CD4-positive, alpha-beta T cell treated with Interleukin-15 for 1 hour (primary cell): Measurements from ENCODE around the gene RNF220.

ENCODE experiments used
- DNase-seq: peaks from one replicate; pipeline ENCODE4 v3.0.0-alpha.2; 2020

RNF220 gene

DNA sequence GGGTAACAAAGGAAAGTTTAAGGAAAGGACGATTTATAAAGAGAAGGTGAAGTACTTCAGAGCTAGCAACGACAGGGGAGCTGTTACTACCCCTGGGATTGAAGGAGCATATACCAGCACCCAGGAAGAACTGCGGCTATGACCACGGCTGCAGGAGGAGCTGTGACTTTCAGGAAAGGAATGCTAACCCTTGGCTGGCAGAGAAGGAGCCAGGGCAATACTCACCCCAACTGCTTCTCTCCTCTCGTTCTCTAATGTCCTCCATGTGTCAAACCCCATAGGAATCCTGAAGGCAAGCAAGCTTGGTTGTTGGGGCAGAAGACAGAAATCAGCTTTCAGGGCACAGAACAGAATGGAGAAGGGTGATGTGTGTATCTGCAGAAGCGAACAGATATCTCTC lies 148.7 kb downstream of the RNF220 start:
- no peak for DNase-seq

DNA sequence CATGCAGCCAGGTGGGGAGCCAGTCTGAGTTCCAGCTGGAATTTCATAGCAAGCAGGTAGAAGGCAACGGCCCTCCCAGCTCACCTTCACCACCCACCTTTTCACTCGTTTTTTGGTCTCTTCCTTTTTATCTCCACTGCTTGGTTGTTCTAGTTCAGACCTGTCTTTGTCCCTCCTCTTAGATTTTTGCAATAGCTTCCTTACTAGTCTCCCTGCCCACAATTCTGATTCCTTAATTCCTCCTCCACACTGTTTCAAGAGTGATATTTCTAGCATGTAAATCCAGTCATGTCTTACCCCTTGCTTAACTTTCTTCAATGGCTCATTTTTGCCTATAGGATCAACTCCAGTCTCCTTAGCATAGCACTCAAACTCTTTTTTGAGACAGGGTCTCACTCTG lies 149.7 kb downstream of the RNF220 start:
- DNase-seq, result no peak

DNA sequence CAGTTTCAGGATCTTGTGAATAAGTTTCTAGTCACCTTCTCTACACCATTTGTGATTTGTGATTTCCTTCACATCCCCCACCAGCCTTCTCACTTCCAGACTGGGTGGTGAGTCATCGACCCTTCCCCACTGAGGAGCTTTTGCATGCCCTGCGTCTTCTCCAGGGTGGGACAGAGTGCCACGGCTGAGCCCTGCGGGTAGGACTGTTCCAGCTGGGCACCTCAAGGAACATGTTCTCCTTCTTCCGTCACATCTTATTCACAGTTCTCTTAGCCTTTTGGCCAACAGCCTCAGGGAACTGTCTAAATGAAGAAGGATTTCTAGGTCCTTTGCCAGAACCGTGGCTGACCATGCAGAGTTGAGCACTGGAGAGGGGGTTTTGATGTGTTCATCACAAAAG lies 152.7 kb downstream of the RNF220 start:
- DNase-seq, result no peak

DNA sequence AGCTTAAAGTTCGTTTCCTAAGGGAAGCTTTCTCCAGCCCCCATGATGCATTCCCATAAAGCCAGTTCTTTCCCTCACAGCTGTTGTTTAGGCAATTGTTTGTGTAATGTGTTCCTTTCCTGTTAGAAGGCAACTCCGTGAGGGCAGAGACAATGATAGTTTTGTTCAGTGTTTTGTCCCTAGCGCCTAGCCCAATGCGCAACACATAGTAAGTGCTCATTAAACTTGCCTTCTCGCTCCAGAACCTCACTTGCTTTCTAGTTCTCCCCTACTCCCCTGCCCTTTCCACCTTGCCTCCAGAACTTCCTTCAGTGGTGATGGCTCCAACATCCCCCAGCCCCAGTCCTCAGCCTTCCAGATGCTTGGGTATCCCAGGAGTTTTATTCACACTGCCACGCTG lies 153.8 kb downstream of the RNF220 start:
- DNase-seq, result no peak

DNA sequence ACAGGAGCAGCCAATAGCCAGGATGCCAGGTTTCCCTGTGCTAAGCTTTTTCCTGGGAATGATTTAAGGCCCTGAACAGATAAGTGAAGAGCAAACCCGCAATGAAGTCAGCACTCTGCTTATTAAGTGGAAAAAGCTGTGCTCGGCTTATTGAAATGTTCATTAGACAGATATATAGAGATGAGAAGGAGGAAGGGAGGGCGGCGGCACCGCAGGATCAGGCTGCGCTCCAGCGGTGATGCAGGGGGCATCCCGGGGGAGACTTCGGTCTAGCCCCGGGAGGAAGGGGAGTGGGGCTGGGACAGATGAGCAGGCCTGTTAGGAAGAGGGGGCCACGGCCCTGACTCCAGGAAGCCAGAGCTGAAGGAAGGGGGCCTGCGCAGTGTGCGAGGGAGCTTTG lies 154.3 kb downstream of the RNF220 start:
- no peak for DNase-seq

DNA sequence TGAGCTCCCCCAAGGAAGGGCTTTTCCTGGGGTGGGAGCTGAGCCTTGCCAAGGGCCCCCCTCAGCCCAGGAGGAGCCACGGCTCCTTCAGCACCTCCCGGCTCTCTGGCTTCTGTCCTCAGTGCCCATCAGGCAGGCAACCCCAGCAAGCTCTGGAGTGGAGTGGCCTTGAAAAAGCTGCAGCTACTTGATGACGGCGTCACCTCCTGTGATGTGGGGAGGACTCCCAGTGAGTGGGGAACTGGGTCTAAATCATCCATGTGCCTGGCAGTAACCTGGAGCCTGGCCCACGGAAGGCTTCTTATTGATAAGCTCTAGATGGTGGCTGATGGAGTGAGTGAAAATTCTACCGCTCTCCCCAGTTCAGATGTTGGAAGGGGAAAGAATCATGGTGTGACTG lies 154.9 kb downstream of the RNF220 start:
- no peak for DNase-seq

DNA sequence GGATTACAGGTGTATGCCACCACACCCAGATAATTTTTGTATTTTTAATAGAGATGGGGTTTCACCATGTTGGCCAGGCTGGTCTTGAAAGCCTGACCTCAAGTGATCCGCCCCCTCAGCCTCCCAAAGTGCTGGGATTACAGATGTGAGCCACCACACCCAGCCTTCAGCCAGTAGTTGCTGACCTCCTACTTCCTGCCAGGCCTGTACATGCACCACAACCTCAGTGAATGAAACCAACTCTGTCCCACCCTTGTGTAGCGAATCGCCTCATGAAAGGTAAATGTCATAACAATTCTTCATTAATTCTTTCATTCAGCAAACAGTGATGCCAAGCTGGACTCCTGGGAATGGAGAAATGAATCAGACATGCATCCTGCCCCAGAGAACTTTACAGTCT lies 155.6 kb downstream of the RNF220 start:
- peak; percentile 28 for DNase-seq

DNA sequence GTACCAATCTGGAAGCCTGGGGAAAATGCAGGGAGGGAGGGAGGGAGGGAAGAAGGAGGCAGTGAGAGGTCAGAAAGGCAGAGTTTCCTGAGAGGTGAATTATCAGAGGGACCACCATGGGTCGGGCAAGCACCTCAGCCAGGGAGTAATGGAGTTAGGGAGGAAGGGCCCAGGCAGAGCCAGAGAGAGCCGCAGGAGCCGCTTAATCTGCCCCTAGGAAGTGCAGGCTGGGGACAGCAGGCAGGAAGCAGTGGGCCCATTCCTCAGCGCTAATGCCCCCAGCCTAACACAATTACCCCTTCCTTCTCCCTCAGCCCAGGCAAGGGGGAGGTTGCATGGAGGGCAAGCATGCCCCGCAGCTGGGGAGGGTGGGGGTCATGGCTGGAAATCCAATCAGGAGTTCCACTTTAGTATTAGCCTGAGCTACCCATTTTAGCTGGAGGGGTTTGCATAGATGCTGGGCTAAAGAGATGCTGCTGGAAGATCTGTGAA lies 160.2 kb downstream of the RNF220 start:
- DNase-seq, result no peak

DNA sequence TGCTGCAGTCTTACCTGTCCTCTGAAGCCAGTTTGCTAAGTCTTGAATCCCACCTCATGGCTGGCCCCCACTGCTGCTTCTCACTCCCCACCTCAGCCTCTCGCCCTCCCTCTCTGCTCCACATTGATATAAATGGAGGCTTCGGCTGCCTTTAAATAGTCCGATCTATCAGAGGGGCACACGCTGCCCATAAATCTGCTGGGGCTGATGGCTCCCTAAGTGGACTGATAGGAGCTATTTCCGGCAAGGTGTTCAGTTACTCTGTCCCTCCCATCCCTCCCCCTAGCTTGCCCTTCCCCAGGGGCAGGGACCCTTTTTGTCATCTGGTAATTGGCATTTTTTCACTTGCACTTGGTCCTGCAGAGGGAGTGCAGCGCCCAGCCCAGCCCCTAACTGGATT lies 160.8 kb downstream of the RNF220 start:
- no peak for DNase-seq

DNA sequence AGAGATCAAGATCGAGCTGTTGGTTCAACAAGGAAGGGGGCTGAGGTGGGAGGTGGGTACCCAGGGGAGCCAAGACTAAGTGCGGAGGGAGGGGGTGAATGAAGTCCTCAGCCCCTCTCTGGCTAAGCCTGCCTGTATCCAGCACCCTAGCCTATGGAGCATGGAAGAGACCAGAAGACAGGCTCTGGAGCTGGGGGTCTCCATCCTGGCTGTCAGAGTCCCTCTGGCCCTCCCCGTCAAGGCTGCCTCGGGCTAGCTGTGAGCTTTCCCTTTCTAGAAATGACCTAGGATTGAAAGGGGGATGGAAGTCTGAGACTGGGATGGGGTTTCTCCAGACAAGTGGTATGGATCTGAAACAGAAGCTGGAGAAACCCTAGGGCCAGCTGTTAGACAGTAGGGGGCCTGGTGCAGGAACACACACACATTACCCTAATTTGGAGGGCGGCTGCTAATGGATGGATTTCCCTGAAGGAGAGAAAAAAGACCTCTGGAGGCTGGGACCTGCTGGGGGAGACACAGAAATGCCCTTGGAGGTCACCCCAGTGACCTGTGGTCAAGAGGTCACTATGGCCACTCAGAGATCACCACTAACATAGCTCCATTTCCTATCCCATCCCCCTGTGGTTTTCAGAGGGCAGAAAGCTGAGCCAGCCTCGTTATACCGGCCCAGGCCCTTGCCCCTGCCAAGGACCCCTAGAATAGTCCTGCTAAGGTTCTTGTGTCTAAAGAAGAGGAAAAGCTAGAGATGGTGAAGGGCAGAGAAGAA lies 161.4 kb downstream of the RNF220 start:
- no peak for DNase-seq

DNA sequence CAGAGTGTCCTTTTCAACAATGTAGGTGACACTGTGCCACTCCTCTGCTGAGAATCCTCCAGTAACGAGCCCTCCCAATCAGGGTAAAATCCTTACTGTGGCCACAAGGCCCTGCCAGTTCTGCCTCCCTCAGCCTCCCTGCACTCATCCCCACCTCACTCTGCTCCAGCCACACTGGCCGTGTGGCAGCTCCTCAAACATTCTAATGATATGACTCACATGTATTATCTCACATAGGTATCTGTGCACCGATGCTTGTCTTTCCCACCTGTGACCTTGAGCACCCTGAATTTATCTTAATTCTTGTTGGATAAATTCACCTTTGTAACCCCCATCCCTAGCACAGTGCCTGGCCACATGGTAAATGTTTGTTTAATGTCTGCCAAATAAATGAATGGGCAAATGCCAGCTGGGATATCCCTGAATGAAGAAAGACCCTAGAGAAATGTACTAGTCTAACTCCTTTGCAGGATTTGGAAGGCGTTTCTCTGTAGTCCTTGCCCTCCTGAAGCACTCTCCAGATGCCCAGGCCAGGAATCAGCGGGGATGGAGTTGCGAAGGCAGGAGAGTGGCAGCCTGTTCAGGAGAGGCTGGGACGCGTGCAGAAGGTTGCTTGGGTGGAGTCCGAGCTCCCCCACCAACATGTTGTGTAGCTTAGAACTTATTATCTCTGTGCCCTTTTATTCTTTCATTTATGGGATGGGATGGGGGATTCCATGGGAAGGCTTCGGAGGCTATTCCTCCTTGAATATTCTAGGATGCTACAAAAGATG lies 163.3 kb downstream of the RNF220 start:
- no peak for DNase-seq

DNA sequence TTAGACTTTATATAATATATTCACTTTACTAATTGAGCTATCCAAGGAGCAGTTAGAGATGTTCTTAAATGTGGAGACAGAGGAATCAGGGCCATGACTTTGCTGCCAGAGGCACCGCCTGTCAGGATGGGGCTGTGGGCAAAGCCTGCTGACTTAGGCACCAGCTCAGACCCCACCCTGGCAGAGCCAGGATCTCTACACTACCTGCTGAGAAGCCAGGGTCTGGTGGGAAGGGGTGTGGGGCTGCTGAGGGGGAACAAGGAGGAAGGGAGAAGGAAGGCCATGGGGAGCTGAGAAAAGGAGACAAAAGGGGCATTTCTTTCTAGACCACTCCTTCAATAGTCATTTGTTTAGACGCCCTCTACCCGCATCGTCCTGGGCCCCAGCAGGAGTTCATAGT lies 164.4 kb downstream of the RNF220 start:
- no peak for DNase-seq

DNA sequence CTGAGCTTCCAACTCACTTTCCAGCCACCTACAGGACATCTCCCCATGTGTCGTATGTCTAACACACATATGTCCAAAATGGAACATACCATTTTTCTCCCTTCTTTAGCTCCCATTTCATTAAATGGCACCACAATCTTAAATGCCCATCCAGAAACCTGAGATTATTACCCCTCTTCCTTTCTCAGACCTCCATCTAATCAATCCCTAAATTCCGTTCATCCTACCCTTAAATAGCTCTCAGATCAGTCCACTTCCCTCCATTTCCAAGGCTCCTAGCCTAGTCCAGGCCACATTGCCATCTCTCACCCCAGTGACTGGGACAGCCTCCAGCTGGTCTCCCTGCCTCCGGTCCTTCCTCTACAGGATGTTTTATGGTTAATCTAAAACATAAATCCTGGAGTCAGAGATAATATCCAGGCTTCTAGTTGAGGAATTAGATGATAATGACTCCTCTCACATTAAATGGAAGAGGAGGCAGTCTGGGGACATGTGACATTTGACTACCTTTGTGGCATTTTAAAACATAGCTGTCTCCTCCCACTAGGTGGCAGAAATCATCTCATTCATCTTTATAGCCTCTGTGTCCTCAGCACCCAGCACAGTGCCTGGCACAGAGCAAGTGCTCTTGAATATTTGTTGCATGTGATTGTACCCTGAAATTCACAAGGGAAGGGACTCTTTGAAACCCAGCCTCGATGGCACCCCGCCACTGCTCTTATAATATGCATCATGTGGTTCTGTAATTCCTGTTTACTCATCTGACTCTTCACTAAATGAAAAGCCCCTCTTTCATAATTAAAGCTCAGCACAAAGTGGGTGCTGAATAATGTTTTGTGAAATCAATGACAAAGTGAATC lies 166.9 kb downstream of the RNF220 start:
- DNase-seq, result no peak

DNA sequence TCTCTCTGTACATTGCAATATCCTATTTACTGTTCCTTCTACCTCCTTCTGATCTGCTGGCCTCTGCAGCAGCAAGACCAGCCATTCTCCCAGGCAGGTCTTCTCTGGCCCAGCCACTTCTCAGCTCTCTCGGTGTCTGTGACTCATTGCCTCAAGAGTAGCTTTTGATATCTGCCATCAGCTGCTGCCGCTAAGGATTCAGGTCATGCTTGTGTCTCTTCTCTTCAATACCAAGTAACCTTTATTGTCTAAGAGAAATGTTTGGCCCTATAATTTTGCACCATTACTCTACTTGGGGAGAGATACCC lies 167.5 kb downstream of the RNF220 start:
- no peak for DNase-seq

DNA sequence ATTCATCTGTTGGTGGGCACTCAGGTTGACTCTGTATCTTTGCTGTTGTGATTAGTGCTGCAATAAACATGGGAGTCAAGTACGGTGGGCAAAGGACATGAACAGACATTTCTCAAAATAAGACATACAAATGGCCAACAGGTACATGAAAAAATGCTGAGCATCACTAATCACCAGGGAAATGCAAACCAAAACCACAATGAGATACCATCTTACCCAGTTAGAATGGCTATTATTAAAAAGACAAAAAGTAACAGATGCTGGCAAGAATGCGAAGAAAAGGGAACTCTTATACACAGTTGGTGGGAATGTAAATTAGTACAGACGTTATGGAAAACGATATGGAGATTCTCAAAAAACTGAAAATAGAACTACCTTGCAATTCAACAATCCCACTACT lies 170.3 kb downstream of the RNF220 start:
- DNase-seq, result no peak

DNA sequence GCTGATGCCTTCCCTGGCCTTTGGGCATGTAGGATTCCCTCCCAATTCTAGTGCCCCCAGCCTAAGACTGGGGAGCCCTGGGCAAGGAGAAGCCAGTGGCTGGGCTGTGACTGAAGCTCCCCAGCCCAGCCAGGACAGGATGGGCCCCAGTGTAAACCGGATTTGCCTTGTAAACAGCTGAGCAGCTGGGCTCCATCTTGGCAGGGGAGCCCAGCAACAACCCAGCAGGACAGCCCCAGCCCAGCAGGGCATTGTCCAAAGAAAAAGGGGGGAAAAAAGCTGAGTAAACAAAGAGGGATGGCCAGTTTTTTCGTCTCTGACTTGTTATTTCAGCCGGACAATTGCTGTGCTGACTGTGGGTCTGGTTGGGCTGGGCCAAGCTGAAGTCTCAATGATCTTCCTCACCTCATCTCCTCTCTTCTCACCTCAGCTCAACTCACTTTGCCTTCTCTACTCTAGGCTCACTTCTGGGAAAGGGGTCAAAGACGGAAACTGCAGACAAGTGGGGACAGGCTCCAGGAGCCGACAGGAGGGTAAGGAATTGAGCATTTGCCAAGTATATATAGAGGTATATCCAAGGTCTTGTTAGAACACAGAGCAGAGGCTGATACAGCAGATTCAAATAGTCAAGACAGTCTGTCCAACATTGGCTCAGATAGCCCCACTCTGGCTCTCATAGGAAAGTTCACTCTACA lies 171.5 kb downstream of the RNF220 start:
- no peak for DNase-seq

DNA sequence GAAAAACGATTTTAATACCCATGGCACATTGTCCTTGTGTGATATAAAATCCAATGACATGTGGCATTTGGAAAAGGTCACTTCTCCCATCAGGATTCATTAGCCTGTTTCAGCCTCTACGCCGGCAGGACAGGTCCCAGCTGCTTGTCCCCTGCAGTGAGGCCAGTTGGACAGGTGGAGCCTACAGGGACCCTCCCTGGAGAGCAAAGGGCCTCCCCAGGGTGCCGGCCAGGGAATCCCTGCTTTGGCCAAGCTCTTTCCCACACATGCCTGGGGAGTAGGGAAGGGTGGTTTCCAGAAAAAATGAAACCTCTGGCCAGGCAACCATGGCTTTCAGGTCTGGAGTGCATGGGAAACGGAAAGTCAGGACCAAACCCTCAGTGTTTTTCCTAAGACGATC lies 176.2 kb downstream of the RNF220 start:
- no peak for DNase-seq

DNA sequence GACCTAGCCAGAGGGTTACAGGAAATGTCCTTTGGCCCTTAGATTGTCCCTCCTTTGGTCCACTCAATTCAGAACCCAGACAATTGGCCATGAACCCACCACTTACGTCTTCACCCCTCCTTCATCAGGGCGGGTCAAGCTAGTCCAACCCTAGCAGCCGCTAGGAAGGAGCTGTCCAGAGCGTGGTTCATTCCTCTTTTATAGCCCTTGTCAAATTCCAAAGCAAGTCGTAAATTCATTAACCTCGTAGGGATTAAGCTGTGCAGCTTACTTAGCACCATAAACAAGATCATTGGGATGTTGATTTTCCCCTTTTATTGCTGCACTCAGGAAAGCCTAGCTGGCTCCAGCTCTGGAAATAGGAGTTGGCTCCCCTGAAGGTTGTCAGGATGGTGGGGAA lies 179.1 kb downstream of the RNF220 start:
- DNase-seq, result no peak

DNA sequence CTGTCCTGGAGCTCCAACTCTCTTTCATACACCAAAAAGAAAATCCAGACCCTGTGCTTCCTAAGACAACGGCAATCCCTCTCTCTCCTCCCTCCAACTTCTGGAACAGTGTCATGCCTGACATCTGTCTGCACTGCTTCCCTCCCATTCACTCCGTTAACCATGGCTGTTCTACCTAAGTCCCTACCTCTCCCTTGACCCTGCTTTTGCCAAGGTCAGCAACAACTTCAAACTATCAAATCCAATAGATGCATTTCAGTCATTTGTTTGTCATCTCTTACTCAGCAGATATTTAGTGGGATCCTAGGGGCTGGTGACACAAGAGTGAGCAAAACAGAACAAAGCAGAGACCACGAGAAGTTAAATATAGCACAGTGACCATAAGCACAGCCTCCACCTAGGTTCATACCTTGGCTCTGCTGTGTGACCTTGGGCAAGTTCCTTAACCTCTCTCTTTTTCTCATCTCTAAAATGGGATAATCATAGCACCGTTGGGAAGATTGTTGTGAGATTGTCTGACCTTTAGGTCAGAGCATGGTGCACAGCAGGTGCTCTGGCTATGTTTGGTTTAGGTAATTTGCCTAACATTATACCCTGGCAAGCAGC lies 180.4 kb downstream of the RNF220 start:
- DNase-seq, result no peak

DNA sequence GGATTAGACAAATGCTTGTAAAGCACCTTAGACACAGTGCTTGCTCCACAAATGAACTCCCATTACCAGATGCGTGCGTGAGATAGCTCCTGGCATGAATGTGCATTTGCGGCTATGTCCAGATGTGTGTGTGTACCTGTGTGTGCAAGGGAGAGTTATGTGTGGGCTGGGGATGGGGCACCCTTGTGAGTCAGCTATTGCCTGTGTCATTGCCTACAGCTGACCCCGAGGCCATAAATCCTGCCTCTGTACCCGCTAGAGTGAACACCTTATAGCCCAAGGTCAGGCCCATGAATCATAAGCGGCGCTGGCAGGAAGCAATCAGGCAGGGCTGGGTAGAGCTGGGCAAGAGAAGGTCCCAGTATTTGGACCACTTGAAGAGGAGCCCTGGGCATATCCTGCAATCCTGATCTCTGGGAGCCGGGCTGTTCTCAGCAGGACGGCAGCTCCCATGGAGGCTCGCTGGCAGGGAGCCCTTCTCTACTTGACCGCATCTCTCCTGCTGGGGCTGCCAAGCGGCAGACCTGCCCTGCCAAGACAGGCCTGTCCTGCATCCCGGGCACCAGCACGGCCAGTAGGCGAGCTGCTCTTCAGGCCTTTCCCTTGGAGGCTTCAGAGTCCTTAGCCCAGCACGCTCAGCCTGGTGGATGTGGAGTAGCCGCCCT lies 182.9 kb downstream of the RNF220 start:
- DNase-seq, result no peak

DNA sequence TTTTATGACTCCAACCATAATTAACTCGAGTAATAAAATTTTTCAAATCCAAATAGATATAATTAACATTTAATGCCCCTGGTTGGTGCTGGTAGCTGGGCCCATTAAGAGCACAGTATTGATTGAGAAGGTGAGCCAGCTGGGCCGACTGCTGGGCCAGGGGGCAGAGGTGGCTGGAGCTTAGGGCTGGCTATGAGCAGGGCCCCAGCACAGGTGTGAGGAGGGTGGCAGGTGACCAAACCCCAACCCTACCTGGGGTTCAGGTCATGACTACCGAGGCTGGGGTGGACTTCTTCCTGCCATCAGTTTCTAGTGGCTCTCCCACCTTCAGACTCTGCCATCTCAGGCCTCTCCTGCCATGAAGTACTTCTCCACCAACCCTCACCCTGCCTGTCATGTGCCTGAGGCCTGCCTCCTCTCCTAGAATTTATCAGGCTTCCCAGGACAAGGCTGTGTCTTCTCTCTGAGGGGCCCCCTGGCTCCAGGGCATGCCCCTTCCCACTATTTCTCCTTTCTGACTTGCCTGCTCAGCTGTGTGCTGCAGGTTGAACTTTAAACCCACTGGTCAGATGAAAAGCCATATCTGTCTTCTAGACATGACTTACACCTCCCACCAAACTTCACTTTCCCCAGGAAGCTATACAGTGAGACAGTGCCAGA lies 183.6 kb downstream of the RNF220 start:
- DNase-seq, result no peak
